GM13976 (cell line): ENCODE measurements around the gene PTGR3.

ENCODE experiments used
- DNase-seq: peaks from one replicate; pipeline ENCODE4 v3.0.0; 2012; ENCODE audit warnings: low spot score
- CTCF ChIP-seq: IDR thresholded peaks from 2 replicates; pipeline ENCODE4 v1.5.1; 2012; ENCODE audit warnings: borderline replicate concordance, mild to moderate bottlenecking; ENCODE audit not compliant: insufficient read depth; ENCODE audit errors: extremely low read depth, missing control alignments, control extremely low read depth
- in situ Hi-C: fragments of 300-500 bp; cut with MboI; formaldehyde crosslinking; loops from one replicate; pipeline ENCODE4 v1.12.0; 2022; ENCODE audit warnings: low sequenced_read_pairs, mixed read lengths, inconsistent platforms; ENCODE audit not compliant: unreplicated experiment

The PTGR3 gene

DNA sequence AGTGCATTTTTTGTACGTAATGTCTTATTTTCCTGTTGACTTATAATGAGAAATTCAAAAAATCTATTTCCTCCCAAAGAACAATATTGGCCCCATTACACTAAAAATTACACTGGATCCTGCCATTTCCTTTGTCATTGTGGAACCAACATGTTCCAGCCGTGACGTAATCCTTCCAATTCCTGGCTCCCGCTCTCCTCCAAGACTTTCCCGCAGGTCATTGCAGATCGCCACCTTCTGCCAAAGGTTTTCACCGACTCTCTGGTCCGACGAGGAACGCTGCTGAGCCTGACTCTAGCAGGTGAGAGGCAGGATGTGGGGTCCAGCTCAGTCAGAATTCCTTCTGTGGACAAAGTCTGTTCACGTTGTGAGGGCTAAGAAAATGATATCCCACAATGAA lies 38.0 kb downstream of the PTGR3 start:
- DNase-seq = no peak
- no peak for TF ChIP-seq CTCF
- in situ Hi-C loops = no loop called here

- DNase-seq = no peak
- no peak for TF ChIP-seq CTCF
Observed at GRCh38 chr18:75170022-75170789, 38.7 kb downstream of the PTGR3 start.

DNA sequence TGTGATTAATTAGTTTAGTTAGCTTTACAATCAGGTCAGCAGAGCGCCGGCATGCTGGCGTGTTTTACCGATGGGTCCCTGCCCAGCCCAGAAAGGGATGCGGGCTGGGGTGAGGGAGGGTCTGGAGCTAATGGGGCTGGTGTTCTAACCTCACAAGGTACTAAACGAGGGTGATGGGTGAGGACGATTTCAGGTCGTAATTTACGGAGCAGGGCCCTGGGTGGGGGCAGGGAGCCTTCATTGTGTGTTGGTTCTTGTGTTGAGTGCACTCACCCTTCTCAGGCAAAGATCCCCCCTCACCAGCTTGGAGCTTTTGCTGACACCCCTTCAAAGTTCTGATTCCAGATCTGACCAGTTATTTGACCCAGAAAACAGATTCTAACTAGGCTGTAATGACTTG lies 39.5 kb downstream of the PTGR3 start:
- TF ChIP-seq CTCF = no peak
- DNase-seq = no peak
- in situ Hi-C loops = no loop called here

More at GRCh38 chr18:75170022-75170789, 38.7 kb downstream of the PTGR3 start:
- in situ Hi-C loops = no loop called here

DNA sequence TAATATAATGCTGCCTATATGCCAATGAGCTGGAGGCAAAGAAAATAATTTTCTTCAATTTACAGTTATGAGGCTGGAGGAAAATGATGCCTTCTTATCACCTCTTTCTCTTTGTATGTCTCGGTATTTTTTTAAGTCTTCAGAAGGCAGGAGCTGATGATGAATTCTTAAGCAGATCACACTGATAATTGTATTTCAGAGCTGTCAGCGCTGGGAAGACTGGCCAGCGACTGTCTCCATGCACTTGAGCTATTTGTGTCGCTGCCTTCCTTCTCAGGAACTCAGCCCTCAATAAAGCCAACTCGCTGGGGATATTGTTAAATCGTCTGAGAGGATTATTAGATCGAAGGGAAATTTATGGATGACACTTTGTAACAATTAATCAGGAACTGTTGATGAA lies 40.3 kb downstream of the PTGR3 start:
- in situ Hi-C loops = no loop called here
- no peak for TF ChIP-seq CTCF
- no peak for DNase-seq

GRCh38 chr18:75167759-75168618 lies 41.0 kb downstream of the PTGR3 start:
- no peak for DNase-seq
- in situ Hi-C loops = no loop called here
- no peak for TF ChIP-seq CTCF

DNA sequence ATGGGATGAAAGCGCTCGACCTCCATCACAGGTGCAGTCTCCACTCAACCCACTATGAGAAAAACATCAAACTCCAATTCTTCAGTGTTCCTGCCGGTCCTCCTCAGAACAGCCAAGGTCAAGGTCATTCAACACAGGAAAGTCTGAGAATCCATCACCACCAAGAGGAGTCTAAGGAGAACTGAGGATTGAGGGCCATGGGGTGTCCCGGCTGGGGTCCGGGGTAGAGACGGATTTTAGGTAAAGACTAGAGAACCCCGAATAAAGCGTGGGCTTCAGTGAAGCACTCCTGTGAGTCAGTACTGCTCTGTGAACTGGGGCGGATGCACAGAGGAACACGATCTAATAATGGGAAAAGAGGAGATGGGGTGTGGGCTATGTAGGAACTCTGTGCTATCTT lies 41.8 kb downstream of the PTGR3 start:
- in situ Hi-C loops = no loop called here
- no peak for TF ChIP-seq CTCF
- DNase-seq = no peak
